ENCODE results near the gene ZSWIM1.
"Not testable (repeated sequence)": the region's sequence is repeated elsewhere in the genome, so short reads cannot be mapped to it uniquely, and the experiment has no call there.

ZSWIM1 gene

DNA sequence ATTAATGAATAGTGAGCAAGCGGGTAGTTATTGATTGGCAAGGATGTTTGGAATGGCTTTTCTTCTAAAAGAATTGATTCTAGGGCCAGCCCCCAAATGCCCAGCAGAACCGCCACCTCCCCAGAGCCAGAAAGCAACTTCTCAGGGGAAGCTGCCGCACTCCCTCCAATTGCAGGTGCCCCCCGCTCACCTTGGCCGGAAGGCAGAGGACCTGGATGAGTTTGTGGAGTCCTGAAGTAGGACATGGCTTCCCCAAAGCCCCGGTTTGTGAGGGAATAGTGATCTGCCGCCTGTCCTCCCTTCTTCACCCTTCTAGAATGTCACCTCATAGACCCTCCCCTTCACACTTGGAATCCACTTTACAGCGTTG is 6.3 kb downstream of the ZSWIM1 start, which contains the start of gene SPATA25:
Gene SPATA25, minus strand, starts transcription at position 277 of the 370 bp plus-strand sequence. Its CDS starts 32 bp downstream, at position 245.
- no peak for DNase-seq (ENCODE audit: extremely low read depth in 1 of 2, low read depth in 1 of 2)

DNA sequence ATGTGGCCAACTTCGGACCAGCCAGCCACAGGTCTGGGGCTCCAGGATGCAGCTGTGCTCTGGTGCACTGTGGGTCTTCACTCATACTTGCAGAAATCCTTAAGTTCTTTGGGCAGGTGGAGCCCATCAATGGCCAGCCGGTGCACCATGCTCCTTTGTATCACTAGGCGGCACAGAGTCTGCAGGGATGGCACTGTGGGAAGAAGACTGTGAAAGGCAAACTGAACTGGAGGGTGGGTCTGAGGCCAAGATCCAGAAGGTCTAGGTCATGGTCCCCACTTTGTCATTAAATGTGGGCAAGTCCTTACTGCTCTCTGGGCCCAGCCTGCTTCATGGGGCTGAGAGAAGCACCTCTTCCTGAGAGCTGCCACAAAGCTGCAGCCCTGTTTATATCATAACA is 7.7 kb downstream of the ZSWIM1 start:
- DNase-seq (ENCODE audit: extremely low read depth in 1 of 2, low read depth in 1 of 2) = no peak

DNA sequence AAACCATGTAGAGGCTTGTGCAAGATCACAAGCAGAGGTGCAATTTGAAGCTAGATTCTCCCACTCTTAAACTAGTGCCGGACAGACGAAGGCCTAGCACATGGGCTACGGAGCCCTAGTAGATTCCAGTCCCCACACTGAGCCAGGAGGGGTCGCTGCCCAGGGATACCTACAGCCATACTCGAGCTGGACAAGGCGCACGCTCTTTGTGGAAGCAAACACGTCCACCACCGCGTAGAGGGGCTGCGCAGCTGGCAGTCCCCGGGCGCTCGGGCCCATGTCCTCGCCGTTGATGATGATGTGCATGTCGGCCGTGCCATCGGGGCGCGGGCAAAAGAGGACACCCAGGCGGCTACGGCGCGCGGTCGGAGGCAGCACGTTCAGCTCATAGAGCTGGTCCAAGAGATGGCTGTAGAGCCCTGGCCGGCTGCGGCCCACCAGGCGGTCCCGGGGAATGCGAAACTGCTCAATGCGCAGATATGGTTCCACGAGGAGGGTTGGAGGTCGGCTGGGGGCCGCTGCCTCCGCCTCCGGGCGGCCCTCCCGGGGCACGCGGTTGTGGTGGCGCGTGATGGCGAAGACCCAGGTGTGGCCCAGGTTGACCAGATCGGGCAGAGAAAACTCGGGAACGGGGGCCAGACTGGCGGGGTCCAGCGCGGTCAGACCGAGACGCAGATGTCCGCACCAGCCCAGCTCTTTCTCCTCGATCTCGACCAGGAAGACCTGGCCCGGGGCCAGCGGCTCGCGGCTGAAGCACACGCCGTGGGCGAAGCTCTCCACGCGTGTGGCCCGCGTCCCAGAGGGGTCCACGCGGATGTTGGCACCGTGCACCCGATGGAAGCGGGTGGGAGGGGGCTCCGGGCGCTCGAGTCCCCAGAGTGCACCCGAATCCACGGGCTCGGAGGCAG is 9.3 kb downstream of the ZSWIM1 start:
- DNase-seq (ENCODE audit: extremely low read depth in 1 of 2, low read depth in 1 of 2) = peak in 1 of 2 donors; percentile 28

DNA sequence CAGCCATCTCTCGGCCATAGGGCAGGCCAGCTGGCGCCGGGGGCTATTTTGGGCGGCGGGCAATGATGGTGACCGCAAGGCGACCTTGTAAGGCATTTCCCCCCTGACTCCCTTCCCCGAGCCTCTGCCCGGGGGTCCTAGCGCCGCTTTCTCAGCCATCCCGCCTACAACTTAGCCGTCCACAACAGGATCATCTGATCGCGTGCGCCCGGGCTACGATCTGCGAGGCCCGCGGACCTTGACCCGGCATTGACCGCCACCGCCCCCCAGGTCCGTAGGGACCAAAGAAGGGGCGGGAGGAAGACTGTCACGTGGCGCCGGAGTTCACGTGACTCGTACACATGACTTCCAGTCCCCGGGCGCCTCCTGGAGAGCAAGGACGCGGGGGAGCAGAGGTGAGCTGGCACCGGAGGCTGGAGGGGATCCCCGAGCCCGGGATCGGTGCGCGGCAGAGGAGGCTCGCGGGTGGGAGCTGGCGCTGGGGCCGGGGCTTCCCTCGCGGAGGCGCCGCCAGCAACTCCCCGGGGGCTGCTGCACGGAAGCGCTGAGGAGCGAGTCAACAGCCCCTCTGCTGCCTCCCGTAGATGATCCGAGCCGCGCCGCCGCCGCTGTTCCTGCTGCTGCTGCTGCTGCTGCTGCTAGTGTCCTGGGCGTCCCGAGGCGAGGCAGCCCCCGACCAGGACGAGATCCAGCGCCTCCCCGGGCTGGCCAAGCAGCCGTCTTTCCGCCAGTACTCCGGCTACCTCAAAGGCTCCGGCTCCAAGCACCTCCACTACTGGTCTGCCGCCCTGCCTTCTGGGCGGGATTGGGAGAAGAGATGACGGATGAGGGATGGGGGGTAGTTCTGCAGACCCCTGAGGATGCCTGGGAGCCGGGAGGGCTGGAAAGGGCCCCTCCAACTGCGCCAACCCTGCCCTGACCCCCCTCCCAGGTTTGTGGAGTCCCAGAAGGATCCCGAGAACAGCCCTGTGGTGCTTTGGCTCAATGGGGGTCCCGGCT is 10.3 kb downstream of the ZSWIM1 start, which contains the start of the genes CTSA and NEURL2:
Gene CTSA, plus strand, starts transcription at position 351 of the 999 bp plus-strand sequence. Its CDS starts 234 bp downstream, at position 585.
Gene NEURL2, minus strand, starts transcription at position 224 of the 999 bp plus-strand sequence. Its CDS starts 217 bp downstream, at position 7.
- peak; percentile 61 to 74 for DNase-seq (ENCODE audit: extremely low read depth in 1 of 2, low read depth in 1 of 2)

DNA sequence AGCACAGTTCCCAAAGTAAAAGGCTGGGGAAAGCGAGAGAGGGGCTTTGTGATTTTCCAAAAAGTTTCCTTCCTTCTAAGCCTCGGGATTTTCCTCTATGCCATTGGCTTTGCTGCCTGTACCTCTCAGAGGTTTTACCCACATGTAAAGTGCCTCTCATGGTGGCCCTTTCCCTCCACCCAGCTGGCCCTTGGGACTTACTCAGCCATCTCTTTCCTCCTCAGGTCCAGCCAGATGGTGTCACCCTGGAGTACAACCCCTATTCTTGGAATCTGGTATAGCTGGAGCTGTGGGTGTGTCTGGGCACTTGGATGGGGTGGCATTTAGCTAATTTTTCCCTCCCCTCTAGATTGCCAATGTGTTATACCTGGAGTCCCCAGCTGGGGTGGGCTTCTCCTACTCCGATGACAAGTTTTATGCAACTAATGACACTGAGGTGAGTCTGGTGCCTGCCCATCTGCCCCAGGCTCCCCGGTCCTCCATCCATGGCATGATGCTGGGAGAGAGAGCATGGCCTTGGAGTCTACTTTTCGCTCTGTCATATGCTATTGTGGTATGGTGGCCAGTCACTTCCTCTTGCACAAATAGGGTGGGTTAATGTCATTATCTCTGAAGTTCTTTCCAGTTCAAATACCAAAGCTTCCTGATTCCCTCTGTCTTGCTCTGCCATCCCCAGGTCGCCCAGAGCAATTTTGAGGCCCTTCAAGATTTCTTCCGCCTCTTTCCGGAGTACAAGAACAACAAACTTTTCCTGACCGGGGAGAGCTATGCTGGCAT is 11.2 kb downstream of the ZSWIM1 start:
- DNase-seq (ENCODE audit: extremely low read depth in 1 of 2, low read depth in 1 of 2) = no peak

DNA sequence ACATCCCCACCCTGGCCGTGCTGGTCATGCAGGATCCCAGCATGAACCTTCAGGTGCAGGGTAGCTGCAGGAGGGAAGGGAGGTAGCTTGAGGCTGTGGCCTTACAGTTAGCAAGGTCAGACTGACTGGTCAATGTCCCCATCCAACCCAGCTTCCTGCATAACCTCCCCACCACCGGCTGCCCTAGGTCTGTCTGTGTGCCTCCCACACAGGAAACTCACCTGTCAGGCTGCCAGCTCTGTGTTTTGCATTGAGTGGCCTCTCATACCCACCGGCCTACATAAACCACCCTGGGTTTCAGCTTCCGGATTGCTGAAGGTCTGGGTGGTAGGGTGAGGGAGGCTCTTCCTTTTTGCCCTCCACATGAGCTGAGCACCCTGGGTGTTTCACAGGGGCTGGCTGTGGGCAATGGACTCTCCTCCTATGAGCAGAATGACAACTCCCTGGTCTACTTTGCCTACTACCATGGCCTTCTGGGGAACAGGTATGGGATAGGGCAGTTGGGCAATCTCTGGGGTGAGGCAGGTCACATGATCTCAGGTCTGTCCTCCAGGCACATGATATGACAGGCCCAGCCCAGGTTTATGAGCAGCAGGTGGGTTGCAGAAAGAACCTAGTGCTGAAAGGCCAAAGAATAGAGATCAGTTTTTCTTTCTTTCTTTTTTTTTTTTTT is 11.9 kb downstream of the ZSWIM1 start:
- no peak for DNase-seq (ENCODE audit: extremely low read depth in 1 of 2, low read depth in 1 of 2)

DNA sequence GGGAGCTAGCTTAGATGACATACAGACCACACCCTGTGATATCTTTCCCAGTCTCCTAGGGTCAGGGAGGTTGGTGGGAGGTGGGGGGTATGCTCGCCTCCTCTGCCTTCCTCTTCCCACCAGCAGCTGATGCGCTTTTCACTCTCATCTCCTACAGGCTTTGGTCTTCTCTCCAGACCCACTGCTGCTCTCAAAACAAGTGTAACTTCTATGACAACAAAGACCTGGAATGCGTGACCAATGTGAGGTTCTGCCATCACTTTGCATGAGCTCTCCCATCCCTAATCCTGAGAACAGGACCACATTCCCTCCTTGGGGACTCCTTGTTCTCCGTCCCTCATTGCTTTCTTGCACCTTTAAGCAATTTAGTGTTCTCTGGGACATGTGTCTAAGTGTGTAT is 12.8 kb downstream of the ZSWIM1 start:
- DNase-seq (ENCODE audit: extremely low read depth in 1 of 2, low read depth in 1 of 2) = no peak

DNA sequence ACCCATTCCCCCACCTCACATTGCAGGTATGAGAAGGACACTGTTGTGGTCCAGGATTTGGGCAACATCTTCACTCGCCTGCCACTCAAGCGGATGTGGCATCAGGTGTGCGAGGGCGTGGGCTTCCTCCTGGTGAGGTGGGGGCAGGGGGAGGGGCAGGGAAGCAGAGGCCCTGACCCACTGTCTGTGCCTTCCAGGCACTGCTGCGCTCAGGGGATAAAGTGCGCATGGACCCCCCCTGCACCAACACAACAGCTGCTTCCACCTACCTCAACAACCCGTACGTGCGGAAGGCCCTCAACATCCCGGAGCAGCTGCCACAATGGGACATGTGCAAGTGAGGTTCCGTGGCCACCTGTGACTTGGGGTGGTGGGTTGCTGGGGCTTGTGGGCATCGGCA is 13.8 kb downstream of the ZSWIM1 start:
- DNase-seq (ENCODE audit: extremely low read depth in 1 of 2, low read depth in 1 of 2) = no peak

DNA sequence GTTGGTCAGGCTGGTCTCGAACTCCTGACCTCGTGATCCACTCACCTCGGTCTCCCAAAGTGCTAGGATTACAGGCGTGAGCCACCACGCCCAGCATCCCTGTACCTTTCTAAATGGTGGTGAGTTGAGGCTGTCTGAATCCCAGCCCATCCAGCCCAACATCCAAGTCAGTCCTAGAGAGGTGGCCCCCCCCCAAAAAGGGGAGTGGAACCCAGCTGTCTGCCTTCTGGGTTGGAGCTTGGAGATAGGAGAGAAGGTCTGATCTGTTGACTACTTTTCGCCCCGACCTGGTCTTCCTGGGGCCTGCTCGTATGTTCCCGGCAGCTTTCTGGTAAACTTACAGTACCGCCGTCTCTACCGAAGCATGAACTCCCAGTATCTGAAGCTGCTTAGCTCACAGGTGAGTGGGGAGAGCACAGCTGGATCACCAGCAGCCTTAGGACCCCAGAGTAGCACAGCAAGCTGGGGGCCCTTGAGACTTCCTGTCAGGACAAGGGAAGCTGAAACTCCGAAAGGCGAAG is 15.7 kb downstream of the ZSWIM1 start:
- DNase-seq (ENCODE audit: extremely low read depth in 1 of 2, low read depth in 1 of 2) = no peak

DNA sequence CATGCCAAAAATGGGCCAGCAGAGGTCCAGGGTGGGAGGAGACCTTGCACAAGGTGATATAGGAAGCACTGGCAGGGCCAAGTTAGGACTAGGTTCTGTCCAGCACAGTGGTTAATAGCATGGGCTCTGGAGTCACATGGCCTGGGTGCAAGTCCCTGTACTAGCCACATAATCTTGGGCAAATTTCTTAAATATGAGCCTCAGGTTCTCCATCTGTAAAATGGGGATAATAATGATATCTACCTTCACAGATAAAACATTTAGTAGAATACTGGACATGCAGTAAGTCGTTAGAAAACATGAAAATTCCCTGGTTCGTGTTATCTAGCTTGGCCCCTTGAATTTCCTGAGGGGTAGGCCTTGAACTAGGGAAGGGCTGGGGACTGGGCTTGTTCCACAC is 16.3 kb downstream of the ZSWIM1 start:
- DNase-seq (ENCODE audit: extremely low read depth in 1 of 2, low read depth in 1 of 2) = no peak

DNA sequence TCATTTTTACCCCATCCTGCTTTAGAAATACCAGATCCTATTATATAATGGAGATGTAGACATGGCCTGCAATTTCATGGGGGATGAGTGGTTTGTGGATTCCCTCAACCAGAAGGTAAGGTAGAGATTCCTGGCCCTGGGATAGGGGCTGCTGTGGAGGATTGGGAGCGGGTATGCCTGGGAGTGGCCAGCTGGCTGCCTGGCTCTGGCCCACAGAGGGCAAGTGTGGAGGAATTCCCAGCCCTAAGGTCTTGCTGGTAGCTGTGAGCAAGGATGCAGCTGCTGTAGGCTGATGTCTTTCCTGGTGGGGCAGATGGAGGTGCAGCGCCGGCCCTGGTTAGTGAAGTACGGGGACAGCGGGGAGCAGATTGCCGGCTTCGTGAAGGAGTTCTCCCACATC is 16.7 kb downstream of the ZSWIM1 start:
- DNase-seq (ENCODE audit: extremely low read depth in 1 of 2, low read depth in 1 of 2) = no peak

DNA sequence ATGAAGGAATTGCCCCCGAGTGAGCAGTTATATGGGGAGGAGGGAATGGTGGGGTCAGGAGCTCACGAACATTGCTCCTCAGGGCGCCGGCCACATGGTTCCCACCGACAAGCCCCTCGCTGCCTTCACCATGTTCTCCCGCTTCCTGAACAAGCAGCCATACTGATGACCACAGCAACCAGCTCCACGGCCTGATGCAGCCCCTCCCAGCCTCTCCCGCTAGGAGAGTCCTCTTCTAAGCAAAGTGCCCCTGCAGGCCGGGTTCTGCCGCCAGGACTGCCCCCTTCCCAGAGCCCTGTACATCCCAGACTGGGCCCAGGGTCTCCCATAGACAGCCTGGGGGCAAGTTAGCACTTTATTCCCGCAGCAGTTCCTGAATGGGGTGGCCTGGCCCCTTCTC is 17.3 kb downstream of the ZSWIM1 start:
- no peak for DNase-seq (ENCODE audit: extremely low read depth in 1 of 2, low read depth in 1 of 2)

DNA sequence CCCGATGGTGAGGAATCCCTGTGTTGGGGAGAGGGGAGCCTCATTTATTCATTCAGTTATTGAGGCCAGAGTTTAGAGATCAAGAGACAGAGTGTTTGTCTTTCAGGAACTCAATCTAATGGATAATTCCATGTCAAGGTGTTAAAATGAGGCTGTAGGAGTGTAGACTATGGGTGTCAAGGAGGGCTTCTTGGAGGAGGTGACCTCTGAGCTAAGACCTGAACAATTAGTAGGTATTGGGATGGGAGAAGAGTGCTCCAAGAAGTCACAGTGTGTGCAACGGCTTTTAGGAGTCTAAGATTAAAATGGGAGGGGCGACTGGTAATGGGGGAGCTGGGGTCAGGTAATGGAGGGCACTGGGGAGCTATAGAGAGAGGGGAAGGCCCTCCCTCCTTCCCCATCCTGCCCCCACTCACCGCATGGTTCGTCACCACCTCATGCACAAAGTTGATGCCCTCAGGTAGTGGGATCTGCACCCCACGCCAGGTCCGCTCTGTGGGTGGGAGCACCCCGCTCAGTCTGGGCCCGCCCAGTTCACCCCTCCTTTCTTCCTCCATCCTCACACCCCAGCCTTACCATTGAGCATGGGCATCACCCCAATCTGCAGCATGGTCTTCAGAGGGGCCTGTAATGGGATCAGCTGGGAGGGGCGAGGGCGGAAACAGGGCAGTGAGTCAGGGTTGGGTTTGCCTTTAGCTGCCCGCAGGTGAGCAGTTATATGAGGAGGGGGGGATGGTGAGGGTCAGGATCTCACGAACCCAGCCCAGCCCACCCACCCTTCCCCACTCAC is 18.2 kb downstream of the ZSWIM1 start:
- DNase-seq (ENCODE audit: extremely low read depth in 1 of 2, low read depth in 1 of 2) = no peak

DNA sequence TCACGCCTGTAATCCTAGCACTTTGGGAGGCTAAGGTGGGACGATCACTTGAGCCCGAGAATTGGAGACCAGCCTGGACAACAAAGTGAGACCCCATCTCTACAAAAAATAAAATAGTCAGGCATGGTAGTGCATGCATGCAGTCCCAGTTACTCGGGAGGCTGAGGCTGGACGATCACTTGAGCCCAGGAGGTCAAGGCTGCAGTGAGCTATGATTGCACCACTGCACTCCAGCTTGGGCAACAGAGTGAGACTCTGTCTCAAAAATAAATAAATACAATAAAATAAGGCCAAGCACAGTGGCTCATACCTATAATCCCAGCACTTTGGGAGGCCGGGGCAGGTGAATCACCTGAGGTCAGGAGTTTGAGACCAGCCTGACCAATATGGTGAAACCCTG is 20.3 kb downstream of the ZSWIM1 start:
- not testable (repeated sequence) for DNase-seq (ENCODE audit: extremely low read depth in 1 of 2, low read depth in 1 of 2)

DNA sequence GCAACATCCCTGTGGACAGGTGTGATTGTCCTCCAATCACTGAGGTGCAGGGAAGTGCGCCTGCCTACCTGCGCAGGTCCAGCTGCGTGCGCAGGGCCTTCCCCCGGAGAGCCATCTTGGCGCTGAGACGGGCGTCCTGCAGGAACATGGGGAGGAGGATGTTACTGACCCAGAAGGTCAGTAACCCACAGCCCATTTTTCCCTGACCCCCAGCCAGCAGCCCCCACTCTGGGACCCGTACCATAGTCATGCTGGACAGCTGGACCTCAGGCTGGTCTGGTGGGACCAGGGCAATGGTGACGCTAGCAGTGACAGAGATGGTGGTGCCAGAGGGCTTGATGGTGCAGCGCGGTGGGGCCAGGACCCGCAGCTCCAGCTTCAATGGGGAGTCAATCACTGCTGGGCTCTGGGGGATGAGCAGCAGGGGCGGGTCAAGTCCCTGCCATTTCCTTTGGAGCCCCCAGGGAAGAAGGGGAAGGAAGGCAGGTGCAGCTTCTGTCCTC is 21.2 kb downstream of the ZSWIM1 start:
- DNase-seq (ENCODE audit: extremely low read depth in 1 of 2, low read depth in 1 of 2) = no peak

DNA sequence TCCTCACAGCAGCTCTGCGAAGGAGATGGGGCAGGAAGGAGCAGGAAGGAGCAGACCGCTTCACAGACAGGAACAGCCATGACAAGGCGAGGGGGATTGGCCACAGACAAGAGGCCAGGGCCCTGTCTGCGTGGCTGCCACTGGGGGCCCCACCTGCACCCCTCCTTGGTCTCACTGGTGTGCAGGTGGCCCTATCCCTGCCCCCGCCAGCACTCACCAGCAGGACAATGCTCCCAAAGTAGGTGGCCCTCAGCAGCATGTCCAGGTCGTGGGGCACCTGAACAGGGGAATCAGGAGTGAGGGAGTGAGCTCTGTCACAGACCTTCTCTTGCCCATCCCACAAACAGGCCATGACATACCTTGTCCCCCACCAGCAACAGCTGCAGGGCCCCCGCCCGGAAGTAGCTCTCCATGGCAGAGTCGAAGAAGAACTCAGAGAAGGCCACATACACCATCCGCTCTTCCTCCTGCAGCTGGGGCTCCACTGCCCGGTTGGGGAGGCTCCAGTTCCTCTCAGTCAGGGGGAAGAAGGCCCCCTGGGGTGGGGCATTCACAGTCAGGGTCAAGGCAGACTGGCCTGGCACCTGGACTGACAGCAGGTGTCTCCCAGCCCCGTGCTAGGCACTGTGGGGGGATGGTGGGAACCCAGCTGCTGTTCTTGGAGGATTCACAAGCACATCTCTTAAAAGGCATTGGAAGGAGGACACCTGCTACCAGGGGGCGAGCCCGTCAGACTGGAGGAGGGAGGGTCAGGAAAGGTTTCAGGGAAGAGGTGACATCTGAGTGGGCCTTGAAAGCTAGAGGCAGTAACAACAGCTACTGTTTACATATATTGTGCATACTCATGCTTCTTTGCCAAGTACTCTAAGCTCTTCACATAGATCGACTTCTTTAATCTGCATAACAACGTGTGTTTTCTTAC is 23.8 kb downstream of the ZSWIM1 start:
- DNase-seq (ENCODE audit: extremely low read depth in 1 of 2, low read depth in 1 of 2) = no peak

DNA sequence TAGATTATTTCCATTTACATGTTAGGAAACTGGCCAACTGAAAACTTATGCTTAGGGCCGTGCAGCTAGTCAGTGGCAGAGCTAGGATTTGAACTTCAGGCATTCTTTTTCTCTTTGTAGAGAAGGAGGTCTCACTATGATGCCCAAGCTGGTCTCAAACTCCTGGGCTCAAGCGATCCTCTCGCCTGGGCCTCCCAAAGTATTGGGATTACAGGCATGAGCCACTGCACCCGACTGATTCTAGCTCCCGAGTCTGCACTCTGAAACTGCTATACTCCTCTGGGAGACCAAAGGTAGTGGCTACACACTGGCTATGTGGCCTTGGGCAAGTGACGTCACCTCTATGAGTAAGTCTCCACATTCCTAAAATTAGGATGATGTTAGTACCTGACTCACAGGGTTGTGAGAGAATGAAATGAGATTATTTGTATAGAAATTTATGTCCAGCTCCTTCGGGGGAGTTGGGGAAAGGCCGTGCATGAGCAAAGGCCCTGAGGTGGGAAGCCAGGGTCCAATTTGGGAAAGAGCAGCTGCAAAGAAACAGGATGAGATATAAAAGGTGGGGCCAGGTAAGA is 24.6 kb downstream of the ZSWIM1 start:
- no peak for DNase-seq (ENCODE audit: extremely low read depth in 1 of 2, low read depth in 1 of 2)
